OCI-LY3 (cell line): ENCODE results near the gene SLC45A3.

ENCODE experiments used
- EZH2phosphoT487 ChIP-seq: fragments of 200-600 bp; shearing (Covaris generic); IDR thresholded peaks from 2 replicates; pipeline ENCODE4 v1.6.1; 2018; ENCODE audit warnings: antibody characterized with exemption, mixed run types, low read depth
- TF ChIP-seq, protein P1 (sequence below): fragments of 200-600, 300-600 bp; sonication (generic); IDR thresholded peaks from 2 replicates; pipeline ENCODE4 v1.5.1; 2014; ENCODE audit warnings: antibody characterized with exemption, low read length, low read depth

- TF ChIP-seq, protein P1, sequence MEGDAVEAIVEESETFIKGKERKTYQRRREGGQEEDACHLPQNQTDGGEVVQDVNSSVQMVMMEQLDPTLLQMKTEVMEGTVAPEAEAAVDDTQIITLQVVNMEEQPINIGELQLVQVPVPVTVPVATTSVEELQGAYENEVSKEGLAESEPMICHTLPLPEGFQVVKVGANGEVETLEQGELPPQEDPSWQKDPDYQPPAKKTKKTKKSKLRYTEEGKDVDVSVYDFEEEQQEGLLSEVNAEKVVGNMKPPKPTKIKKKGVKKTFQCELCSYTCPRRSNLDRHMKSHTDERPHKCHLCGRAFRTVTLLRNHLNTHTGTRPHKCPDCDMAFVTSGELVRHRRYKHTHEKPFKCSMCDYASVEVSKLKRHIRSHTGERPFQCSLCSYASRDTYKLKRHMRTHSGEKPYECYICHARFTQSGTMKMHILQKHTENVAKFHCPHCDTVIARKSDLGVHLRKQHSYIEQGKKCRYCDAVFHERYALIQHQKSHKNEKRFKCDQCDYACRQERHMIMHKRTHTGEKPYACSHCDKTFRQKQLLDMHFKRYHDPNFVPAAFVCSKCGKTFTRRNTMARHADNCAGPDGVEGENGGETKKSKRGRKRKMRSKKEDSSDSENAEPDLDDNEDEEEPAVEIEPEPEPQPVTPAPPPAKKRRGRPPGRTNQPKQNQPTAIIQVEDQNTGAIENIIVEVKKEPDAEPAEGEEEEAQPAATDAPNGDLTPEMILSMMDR, result no peak
- TF ChIP-seq EZH2phosphoT487, result no peak
Observed at GRCh38 chr1:205664399-205665017, 15.8 kb downstream of the SLC45A3 start.
